CD4-positive, alpha-beta T cell (primary cell): Measurements from ENCODE around the gene FOXJ3. TPM values are rescaled to one million over a fixed set of nuclear protein-coding genes. Genes with fewer than 3 reads are reported as not detected.

Experiments used
- ATAC-seq: fragments of 200-7000 bp; cut with Tn5 transposase; one replicate; pipeline ENCODE4 v1.10.0; 2022; ENCODE audit warnings: mild to moderate bottlenecking; ENCODE audit not compliant: poor library complexity
- CTCF ChIA-PET: fragments of 350-600 bp; sonication (Branson Sonifier 250); formaldehyde crosslinking; loops from one replicate; lab custom pipeline; 2021; ENCODE audit warnings: antibody characterized with exemption, inconsistent platforms; lab: Charles Lee
- POLR2A ChIA-PET: fragments of 350-600 bp; sonication (Branson Sonifier 250); formaldehyde crosslinking; loops from one replicate; lab custom pipeline; 2021; ENCODE audit warnings: antibody characterized with exemption, inconsistent platforms; lab: Charles Lee
- DNase-seq, 14 experiments: peaks; one replicate each; pipeline ENCODE4 v3.0.0-alpha.2; 2013 to 2020; ENCODE audit warnings: mixed read lengths in 2 of 14
- H3K27ac ChIP-seq, 2 donors: one replicate each; pipeline versions ENCODE4 v1.5.1 to v1.7.0; 2013; ENCODE audit warnings: low read length in 2 of 2, low read depth in 1 of 2, mild to moderate bottlenecking in 1 of 2
- H3K27me3 ChIP-seq, 2 experiments: 1 replicate in 1 of 2; 2 replicates in 1 of 2; pipeline versions ENCODE4 v1.6.1 to v1.7.0; 2013; ENCODE audit warnings: low read length in 2 of 2, control low read depth in 1 of 2, mild to moderate bottlenecking in 1 of 2, moderate library complexity in 1 of 2; ENCODE audit not compliant: insufficient read depth in 2 of 2, control insufficient read depth in 1 of 2
- H3K36me3 ChIP-seq: one replicate; pipeline ENCODE4 v1.6.1; 2013; ENCODE audit warnings: low read length, control low read depth; ENCODE audit not compliant: insufficient read depth
- H3K4me1 ChIP-seq: one replicate; pipeline ENCODE4 v1.6.1; 2013; ENCODE audit warnings: low read length, control low read depth; ENCODE audit not compliant: insufficient read depth
- H3K4me3 ChIP-seq: one replicate; pipeline ENCODE4 v1.5.1; 2013; ENCODE audit warnings: mild to moderate bottlenecking, low read length, moderate library complexity
- H3K9me3 ChIP-seq, 2 experiments: 1 replicate in 1 of 2; 2 replicates in 1 of 2; pipeline versions ENCODE4 v1.6.1 to v1.7.0; 2013; ENCODE audit warnings: low read length in 2 of 2, mild to moderate bottlenecking in 2 of 2, control low read depth in 1 of 2, moderate library complexity in 1 of 2; ENCODE audit not compliant: control insufficient read depth in 1 of 2, insufficient read depth in 1 of 2
- H3K27ac Mint-ChIP-seq: one replicate; pipeline ENCODE4 v1.8.0; 2020; ENCODE audit warnings: mixed read lengths
- H3K27me3 Mint-ChIP-seq: one replicate; pipeline ENCODE4 v1.8.0; 2021; ENCODE audit warnings: mixed read lengths
- H3K36me3 Mint-ChIP-seq: one replicate; pipeline ENCODE4 v1.8.0; 2021; ENCODE audit warnings: low read depth, mixed read lengths
- H3K4me1 Mint-ChIP-seq: one replicate; pipeline ENCODE4 v1.8.0; 2021; ENCODE audit warnings: low read depth, mixed read lengths
- H3K4me3 Mint-ChIP-seq: one replicate; pipeline ENCODE4 v1.8.0; 2020; ENCODE audit warnings: mild to moderate bottlenecking, mixed read lengths
- H3K9me3 Mint-ChIP-seq: one replicate; pipeline ENCODE4 v1.8.0; 2020; ENCODE audit warnings: mixed read lengths
- intact Hi-C, 2 experiments: fragments of 100-400 bp; cut with DNase I in 1 of 2; cut with micrococcal nuclease in 1 of 2; formaldehyde crosslinking; loops; one replicate each; pipeline versions ENCODE4 v1.15.1 to v1.9.0; 2023 to 2025; cut with DNase I, micrococcal nuclease
- total RNA-seq, 174 experiments: library from RNA in 2 of 174; stranded (reverse) in 2 of 174; gene quantifications; one replicate each; pipeline ENCODE4 v1.2.3 and lab custom pipeline; 2021 to 2026
- TF ChIP-seq, protein P1 (sequence below): fragments of 200-600 bp; IDR thresholded peaks from one replicate; pipeline ENCODE4 v1.8.0; 2022; ENCODE audit warnings: antibody characterized with exemption, mild to moderate bottlenecking

FOXJ3 gene
- total RNA-seq, 2 experiments from 2014 or later: 73.1 to 74.9 TPM

DNA sequence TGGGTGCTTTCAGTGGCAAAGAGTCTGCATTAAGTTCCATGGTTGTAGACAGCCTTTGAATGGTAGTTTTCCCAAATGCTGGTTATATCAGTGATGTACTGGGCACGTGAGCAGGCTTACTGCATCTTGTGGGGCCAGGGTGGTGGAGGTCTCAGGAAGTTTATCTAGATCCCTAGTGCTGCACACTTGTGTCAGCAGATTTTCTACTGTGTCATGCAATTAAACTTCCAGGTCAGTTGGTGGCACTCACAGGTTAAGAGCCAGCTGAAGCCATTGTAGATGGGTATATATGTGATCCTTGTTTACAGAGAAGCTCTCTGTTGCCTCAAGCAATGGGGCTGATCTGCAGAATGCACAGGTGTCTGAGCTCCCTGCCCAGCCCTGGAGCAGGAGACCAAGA lies 33.0 kb downstream of the FOXJ3 start:
- H3K9me3 ChIP-seq: peaks cover 9 to 10% of the 10 kb centered on the region in 2 experiments
- peaks cover 11% of the 10 kb centered on the region for H3K4me1 ChIP-seq
- H3K27ac Mint-ChIP-seq: no peak overlapping the region
- intact Hi-C loops: no loop called here
- CTCF ChIA-PET: no interaction called here
- H3K27ac ChIP-seq: no peak overlapping the region
- H3K27me3 Mint-ChIP-seq: no peaks in the 10 kb centered on the region
- no peak overlapping the region for H3K4me3 ChIP-seq
- DNase-seq: no peak
- H3K9me3 Mint-ChIP-seq: peaks cover 4% of the 10 kb centered on the region
- TF ChIP-seq, protein P1, sequence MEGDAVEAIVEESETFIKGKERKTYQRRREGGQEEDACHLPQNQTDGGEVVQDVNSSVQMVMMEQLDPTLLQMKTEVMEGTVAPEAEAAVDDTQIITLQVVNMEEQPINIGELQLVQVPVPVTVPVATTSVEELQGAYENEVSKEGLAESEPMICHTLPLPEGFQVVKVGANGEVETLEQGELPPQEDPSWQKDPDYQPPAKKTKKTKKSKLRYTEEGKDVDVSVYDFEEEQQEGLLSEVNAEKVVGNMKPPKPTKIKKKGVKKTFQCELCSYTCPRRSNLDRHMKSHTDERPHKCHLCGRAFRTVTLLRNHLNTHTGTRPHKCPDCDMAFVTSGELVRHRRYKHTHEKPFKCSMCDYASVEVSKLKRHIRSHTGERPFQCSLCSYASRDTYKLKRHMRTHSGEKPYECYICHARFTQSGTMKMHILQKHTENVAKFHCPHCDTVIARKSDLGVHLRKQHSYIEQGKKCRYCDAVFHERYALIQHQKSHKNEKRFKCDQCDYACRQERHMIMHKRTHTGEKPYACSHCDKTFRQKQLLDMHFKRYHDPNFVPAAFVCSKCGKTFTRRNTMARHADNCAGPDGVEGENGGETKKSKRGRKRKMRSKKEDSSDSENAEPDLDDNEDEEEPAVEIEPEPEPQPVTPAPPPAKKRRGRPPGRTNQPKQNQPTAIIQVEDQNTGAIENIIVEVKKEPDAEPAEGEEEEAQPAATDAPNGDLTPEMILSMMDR: no peak
- no peak for ATAC-seq
- peaks cover 12% of the 10 kb centered on the region for H3K36me3 ChIP-seq
- peaks cover 66% of the 10 kb centered on the region for H3K4me1 Mint-ChIP-seq
- POLR2A ChIA-PET: interaction anchor here (1.0 kb wide), 1 partner anchor 36 kb away, joined by 3 read pairs; no protein-coding TSS in a partner anchor
- H3K4me3 Mint-ChIP-seq: no peak overlapping the region
- H3K27me3 ChIP-seq: no peaks in the 10 kb centered on the region
- peaks cover 59% of the 10 kb centered on the region for H3K36me3 Mint-ChIP-seq

DNA sequence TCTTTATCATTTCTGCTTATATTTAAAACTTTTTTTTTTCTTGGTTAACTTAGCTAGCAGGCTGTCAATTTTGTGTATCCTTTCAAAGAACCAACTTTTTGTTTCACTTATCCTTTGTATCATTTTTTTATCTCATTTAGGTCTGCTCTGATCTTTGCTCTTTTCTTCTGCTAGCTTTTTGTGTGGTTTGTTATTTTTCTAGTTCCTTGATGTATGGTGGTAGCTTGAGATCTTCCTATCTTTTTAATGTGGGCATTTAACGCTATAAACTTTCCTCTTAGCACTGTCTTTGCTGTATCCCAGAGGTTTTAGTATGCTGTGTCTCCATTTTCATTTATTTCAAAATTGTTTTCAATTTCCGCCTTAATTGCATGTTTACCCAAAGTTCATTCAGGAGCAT lies 36.5 kb downstream of the FOXJ3 start:
- Mint-ChIP-seq H3K36me3 (peaks cover 47% of the 10 kb centered on the region), H3K9me3 (peaks cover 7% of the 10 kb centered on the region), H3K27ac (peak overlapping the region; percentile 22), H3K27me3 (no peaks in the 10 kb centered on the region), H3K4me1 (peaks cover 69% of the 10 kb centered on the region), H3K4me3 (peak overlapping the region; percentile 40)
- peaks cover 11% of the 10 kb centered on the region for H3K4me1 ChIP-seq
- no peaks in the 10 kb centered on the region for H3K27me3 ChIP-seq
- H3K36me3 ChIP-seq: peaks cover 12% of the 10 kb centered on the region
- POLR2A ChIA-PET: interaction anchor here (0.6 to 1.0 kb wide), 2 partner anchors 19 to 22 kb away, joined by 3 read pairs; no protein-coding TSS in a partner anchor
- no peak overlapping the region for H3K4me3 ChIP-seq
- CTCF ChIA-PET: no interaction called here
- intact Hi-C loops: no loop called here
- no peak overlapping the region for H3K27ac ChIP-seq
- peak; percentile 44 for ATAC-seq
- peaks cover 9 to 10% of the 10 kb centered on the region in 2 experiments for H3K9me3 ChIP-seq
- peak in 2 of 14 experiments; percentile 16 to 20 for DNase-seq
- TF ChIP-seq, protein P1: no peak

DNA sequence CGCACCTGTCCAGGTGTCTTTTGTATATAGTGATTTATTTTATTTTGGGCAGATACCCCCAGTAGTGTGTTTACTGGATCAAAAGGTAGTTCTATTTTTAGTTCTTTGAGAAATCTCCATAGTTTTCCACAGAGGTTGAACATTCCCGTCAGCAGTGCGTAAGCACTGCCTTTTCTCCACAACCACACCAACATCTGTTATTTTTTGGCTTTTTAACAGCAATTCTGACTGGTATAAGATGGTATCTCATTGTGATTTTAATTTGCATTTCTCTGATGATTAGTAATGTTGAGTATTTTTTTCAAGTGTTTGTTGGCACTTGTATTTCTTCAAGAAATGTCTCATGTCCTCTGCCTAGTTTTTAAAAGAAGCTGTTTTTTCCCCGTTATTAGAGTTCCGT lies 39.2 kb downstream of the FOXJ3 start:
- ChIA-PET POLR2A (no interaction called here), CTCF (no interaction called here)
- H3K36me3 Mint-ChIP-seq: peaks cover 43% of the 10 kb centered on the region
- peaks cover 79% of the 10 kb centered on the region for H3K4me1 Mint-ChIP-seq
- no peak overlapping the region for H3K4me3 Mint-ChIP-seq
- Histone ChIP-seq H3K27ac (no peak overlapping the region), H3K9me3 (no peaks in the 10 kb centered on the region), H3K4me1 (peaks cover 11% of the 10 kb centered on the region), H3K4me3 (no peak overlapping the region), H3K27me3 (no peaks in the 10 kb centered on the region), H3K36me3 (peaks cover 2% of the 10 kb centered on the region)
- H3K27ac Mint-ChIP-seq: no peak overlapping the region
- no peaks in the 10 kb centered on the region for H3K27me3 Mint-ChIP-seq
- ATAC-seq (no peak), DNase-seq (no peak)
- TF ChIP-seq, protein P1: no peak
- peaks cover 3% of the 10 kb centered on the region for H3K9me3 Mint-ChIP-seq
- intact Hi-C loops: no loop called here
